ENCODE results near the gene CPPED1. TPM values are rescaled to one million over a fixed set of nuclear protein-coding genes. Genes with fewer than 3 reads are reported as not detected.

The CPPED1 gene
- total RNA-seq, 1 experiment from 2014 or later = 7.9 TPM

DNA sequence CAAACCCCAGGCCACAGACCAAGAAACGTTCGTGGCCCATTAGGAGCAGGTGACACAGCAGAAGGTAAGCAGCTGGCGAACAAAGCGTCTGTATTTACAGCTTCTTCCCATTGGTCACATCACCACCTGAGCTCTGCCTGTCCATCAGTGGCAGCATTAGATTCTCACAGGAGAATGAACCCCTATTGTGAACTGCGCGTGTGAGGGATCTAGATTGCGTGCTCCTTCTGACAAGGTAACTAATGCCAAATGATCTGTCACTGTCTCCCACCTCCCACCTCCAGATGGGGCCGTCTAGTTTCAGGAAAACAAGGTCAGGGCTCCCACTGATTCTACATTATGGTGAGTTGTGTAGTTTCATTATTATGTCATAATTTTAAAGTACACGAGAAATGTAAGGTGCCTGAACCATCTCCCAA, 186.3 kb downstream of the CPPED1 start:
- H3K23ac ChIP-seq (ENCODE audit: insufficient read length, low read depth, low read length) = no peak overlapping the region
- Mint-ChIP-seq H3K4me1 (peaks cover 19 to 28% of the 10 kb centered on the region in 2 experiments), H3K36me3 (ENCODE audit: insufficient read depth in 1 of 3, low read depth in 3 of 3) (no peaks in the 10 kb centered on the region; a peak in 1 of 7 replicates), H3K9me3 (no peaks in the 10 kb centered on the region), H3K27ac (no peak overlapping the region), H3K27me3 (ENCODE audit: low read depth) (0 out of 2 replicates have a peak, but pooled peaks cover 1% of the 10 kb centered on the region), H3K4me3 (no peak overlapping the region)
- H3K4me1 ChIP-seq (ENCODE audit: insufficient read depth, low read length) = peaks cover 13% of the 10 kb centered on the region; the same call in 1 of the 2 replicates
- H3T11ph ChIP-seq (ENCODE audit: low read length) = no peak overlapping the region
- no peak overlapping the region for H3K9ac ChIP-seq (ENCODE audit: extremely low read depth, insufficient read length, low read length)
- H3K79me1 ChIP-seq (ENCODE audit: insufficient read depth, low read depth, low read length, poor library complexity, severe bottlenecking) = no peaks in the 10 kb centered on the region
- H2BK15ac ChIP-seq (ENCODE audit: low read depth, low read length) = no peak overlapping the region
- no peak overlapping the region for H2BK20ac ChIP-seq (ENCODE audit: low read depth, low read length, poor library complexity, severe bottlenecking)
- no peaks in the 10 kb centered on the region for H3K79me2 ChIP-seq (ENCODE audit: insufficient read depth, low read length)
- TF ChIP-seq, protein P1, sequence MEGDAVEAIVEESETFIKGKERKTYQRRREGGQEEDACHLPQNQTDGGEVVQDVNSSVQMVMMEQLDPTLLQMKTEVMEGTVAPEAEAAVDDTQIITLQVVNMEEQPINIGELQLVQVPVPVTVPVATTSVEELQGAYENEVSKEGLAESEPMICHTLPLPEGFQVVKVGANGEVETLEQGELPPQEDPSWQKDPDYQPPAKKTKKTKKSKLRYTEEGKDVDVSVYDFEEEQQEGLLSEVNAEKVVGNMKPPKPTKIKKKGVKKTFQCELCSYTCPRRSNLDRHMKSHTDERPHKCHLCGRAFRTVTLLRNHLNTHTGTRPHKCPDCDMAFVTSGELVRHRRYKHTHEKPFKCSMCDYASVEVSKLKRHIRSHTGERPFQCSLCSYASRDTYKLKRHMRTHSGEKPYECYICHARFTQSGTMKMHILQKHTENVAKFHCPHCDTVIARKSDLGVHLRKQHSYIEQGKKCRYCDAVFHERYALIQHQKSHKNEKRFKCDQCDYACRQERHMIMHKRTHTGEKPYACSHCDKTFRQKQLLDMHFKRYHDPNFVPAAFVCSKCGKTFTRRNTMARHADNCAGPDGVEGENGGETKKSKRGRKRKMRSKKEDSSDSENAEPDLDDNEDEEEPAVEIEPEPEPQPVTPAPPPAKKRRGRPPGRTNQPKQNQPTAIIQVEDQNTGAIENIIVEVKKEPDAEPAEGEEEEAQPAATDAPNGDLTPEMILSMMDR (conservative IDR thresholded peaks at IDR 0.05) = no peak
- no CpG with 5 or more reads among the region's 9 CpGs for WGBS (ENCODE audit: extremely low coverage, insufficient read length, low lambda C conversion rate)
- no peak overlapping the region for H3K14ac ChIP-seq (ENCODE audit: insufficient read depth, low read length)
- no peaks in the 10 kb centered on the region for H3K9me3 ChIP-seq (ENCODE audit: control insufficient read depth, low read depth, low read length)
- H3K27ac ChIP-seq (ENCODE audit: insufficient read length, low read depth, low read length) = no peak overlapping the region
- H2BK12ac ChIP-seq (ENCODE audit: insufficient read length, low read depth, low read length) = no peak overlapping the region
- no peaks in the 10 kb centered on the region for H3K27me3 ChIP-seq (ENCODE audit: insufficient read depth, low read length)
- H2AFZ ChIP-seq (ENCODE audit: low read length) = no peak overlapping the region
- DNase-seq = no peak
- H4K91ac ChIP-seq (ENCODE audit: insufficient read length, low read depth, low read length) = no peak overlapping the region
- H3K4me2 ChIP-seq (ENCODE audit: insufficient read depth, insufficient read length, low read length) = no peak overlapping the region
- H2AK5ac ChIP-seq (ENCODE audit: insufficient read length, low read length) = no peak overlapping the region
- H3K23me2 ChIP-seq (ENCODE audit: insufficient read length, low read depth, low read length, poor library complexity, severe bottlenecking) = no peaks in the 10 kb centered on the region
- H2BK5ac ChIP-seq (ENCODE audit: insufficient read length, low read length) = no peak overlapping the region
- no peak overlapping the region for H2BK120ac ChIP-seq (ENCODE audit: low read depth, low read length, poor library complexity, severe bottlenecking)
- H3K4ac ChIP-seq (ENCODE audit: low read depth, low read length) = no peak overlapping the region
- no peak overlapping the region for H3K56ac ChIP-seq (ENCODE audit: insufficient read length, low read depth, low read length)
- no peak overlapping the region for H3K18ac ChIP-seq (ENCODE audit: insufficient read length, low read depth, low read length)
- no peaks in the 10 kb centered on the region for H4K20me1 ChIP-seq (ENCODE audit: control insufficient read depth, insufficient read depth, insufficient read length)
- no peak overlapping the region for H4K8ac ChIP-seq (replicated peaks; ENCODE audit: insufficient read length, low read depth, low read length)
- no peak overlapping the region for H4K5ac ChIP-seq (ENCODE audit: insufficient read length, low read depth, low read length)
